Measurements from ENCODE around the gene OR4F6. TPM values are rescaled to one million over a fixed set of nuclear protein-coding genes. Genes with fewer than 3 reads are reported as not detected.

Gene OR4F6
- total RNA-seq, 1 experiment from 2014 or later, result not detected

DNA sequence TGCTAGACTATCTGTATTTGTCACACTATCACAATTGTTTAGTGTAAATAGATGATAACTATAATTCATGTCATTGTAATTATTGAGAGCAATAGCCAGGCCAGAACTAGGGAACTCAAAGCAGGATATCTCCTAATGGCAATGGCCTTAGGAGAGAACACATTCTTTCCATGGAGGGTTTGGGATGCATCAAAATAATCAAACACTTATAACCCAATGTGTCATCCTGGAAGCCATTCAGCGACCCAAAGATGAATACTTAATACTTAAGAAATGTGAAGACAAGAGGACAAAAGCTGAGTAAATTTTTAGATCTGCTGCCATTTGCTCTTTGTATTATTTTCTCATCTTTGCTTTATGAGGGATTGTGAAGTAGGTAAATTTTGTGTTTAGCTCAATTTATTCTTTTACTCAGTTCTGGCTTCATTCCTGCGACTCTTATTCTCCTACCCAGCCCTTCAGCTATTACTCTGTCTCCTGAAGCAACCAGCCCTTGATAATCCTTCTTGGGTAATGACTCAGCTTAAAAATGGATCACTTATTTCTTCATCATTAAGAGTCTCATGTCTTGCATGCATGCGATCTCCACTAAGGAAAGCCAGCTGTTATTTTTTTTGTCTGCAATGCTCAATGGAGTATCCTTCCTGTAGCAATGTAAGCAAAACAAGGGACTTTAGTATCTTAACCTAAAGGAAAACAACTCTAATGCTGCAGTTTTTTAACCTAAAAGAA, 10.7 kb downstream of the OR4F6 start:
- DNase-seq, result no peak
- no peaks in the 10 kb centered on the region for H3K27me3 ChIP-seq (ENCODE audit: control insufficient read depth, insufficient read depth, low read length)
- no peaks in the 10 kb centered on the region for H3K36me3 ChIP-seq (replicated peaks; ENCODE audit: control insufficient read depth, insufficient read depth, low read length)
- H3K4me3 ChIP-seq (ENCODE audit: insufficient read depth, low read depth, low read length), result no peak overlapping the region

- no peaks in the 10 kb centered on the region for H3K27me3 ChIP-seq (ENCODE audit: control insufficient read depth, insufficient read depth, low read length)
- DNase-seq, result no peak
- no peaks in the 10 kb centered on the region for H3K36me3 ChIP-seq (replicated peaks; ENCODE audit: control insufficient read depth, insufficient read depth, low read length)
- H3K4me3 ChIP-seq (ENCODE audit: insufficient read depth, low read depth, low read length), result no peak overlapping the region
These were observed 17.5 kb downstream of the OR4F6 start for GRCh38 chr15:101820781-101821180.

DNA sequence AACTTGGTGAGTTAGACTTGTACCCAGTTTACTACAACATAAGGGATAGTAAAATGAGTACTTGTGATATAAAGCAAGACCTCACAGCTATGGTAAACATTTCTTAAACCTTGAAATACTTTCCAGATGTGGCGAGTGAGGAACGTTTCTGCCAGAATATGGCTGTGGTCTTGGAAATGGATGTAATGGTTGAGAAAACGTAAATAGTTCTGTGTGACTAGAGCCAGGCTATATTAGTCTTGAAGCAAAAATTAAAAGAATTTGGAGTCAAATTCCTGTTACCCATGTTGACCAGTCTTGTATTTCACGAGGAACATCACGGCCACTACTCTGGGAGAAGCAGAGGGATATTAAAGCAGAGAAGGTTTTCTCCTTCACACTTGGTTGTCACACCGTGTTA, 23.9 kb downstream of the OR4F6 start:
- DNase-seq, result no peak

DNA sequence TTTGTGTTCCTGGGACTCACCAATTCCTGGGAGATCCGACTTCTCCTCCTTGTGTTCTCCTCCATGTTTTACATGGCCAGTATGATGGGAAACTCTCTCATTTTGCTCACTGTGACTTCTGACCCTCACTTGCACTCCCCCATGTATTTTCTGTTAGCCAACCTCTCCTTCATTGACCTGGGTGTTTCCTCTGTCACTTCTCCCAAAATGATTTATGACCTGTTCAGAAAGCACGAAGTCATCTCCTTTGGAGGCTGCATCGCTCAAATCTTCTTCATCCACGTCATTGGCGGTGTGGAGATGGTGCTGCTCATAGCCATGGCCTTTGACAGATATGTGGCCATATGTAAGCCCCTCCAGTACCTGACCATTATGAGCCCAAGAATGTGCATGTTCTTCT, 25.5 kb downstream of the OR4F6 start:
- no peak overlapping the region for H3K4me3 ChIP-seq (ENCODE audit: insufficient read depth, low read depth, low read length)
- no peaks in the 10 kb centered on the region for H3K27me3 ChIP-seq (ENCODE audit: control insufficient read depth, insufficient read depth, low read length)
- H3K36me3 ChIP-seq (replicated peaks; ENCODE audit: control insufficient read depth, insufficient read depth, low read length), result no peaks in the 10 kb centered on the region
- DNase-seq, result no peak

More for the DNA sequence above, 23.9 kb downstream of the OR4F6 start:
- H3K4me3 ChIP-seq (ENCODE audit: insufficient read depth, low read depth, low read length), result no peak overlapping the region
- no peaks in the 10 kb centered on the region for H3K36me3 ChIP-seq (replicated peaks; ENCODE audit: control insufficient read depth, insufficient read depth, low read length)
- H3K27me3 ChIP-seq (ENCODE audit: control insufficient read depth, insufficient read depth, low read length), result no peaks in the 10 kb centered on the region

DNA sequence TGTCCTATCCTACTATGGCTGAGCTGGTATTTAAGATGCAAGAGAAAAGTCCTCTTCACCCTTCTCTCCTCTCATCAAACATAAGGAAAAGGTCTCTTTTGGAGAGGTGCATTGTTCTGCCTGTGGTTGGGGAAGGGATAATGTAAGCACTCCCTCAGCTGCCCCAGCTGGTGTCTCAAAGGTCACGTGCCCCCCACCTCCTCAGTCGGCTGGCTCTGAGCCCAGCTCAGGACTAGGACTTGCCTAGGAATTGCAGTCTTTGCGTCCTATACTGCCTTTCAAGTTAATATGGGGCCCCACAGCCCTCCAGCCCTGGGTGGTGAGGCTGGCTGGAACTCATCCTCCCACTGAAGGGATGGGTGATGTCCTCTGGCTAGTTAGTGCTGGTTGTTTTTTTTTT, 38.3 kb downstream of the OR4F6 start:
- no peaks in the 10 kb centered on the region for H3K36me3 ChIP-seq (replicated peaks; ENCODE audit: control insufficient read depth, insufficient read depth, low read length)
- DNase-seq, result no peak
- H3K4me3 ChIP-seq (ENCODE audit: insufficient read depth, low read depth, low read length), result no peak overlapping the region
- no peaks in the 10 kb centered on the region for H3K27me3 ChIP-seq (ENCODE audit: control insufficient read depth, insufficient read depth, low read length)

DNA sequence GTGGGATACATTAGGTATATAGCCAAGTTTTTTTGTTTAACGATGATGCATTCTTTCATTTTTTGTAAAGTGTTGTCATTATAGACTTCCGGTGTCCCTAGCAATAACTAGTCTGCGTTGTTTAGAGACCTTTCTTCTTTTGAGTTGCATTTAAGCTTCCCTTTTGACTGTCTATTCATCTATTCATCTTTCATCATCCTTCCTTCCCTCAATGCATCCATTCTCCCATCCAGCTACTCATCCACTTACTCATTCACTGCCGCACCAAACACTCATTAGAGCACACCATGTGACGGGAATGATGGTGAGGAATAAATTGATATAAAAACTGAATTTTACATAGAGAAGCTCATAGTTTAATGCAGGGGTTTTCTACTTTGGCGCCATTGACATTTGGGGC, 41.6 kb downstream of the OR4F6 start:
- no peaks in the 10 kb centered on the region for H3K27me3 ChIP-seq (ENCODE audit: control insufficient read depth, insufficient read depth, low read length)
- H3K36me3 ChIP-seq (replicated peaks; ENCODE audit: control insufficient read depth, insufficient read depth, low read length), result no peaks in the 10 kb centered on the region
- DNase-seq, result no peak
- H3K4me3 ChIP-seq (ENCODE audit: insufficient read depth, low read depth, low read length), result no peak overlapping the region

GRCh38 chr15:101852356-101852755, 49.0 kb downstream of the OR4F6 start:
- Histone ChIP-seq H3K27me3 (ENCODE audit: control insufficient read depth, insufficient read depth, low read length) (no peaks in the 10 kb centered on the region), H3K36me3 (replicated peaks; ENCODE audit: control insufficient read depth, insufficient read depth, low read length) (no peaks in the 10 kb centered on the region), H3K4me3 (ENCODE audit: insufficient read depth, low read depth, low read length) (no peak overlapping the region)
- DNase-seq, result no peak

Other genes starting within 250 kb of the OR4F6 start
- 27.4 and 41.6 TPM in 2 replicates for gene TM2D3, start 151.1 kb upstream of the OR4F6 start, total RNA-seq (2014; rRNA removed; shearing (Covaris generic))
- gene TARS3, start 79.0 kb upstream of the OR4F6 start, total RNA-seq (2014; rRNA removed; shearing (Covaris generic)), result 6.2 and 8.0 TPM in 2 replicates
- not detected in 2 replicates for gene OR4F15, start 8.7 kb downstream of the OR4F6 start, total RNA-seq (2014; rRNA removed; shearing (Covaris generic))

Measured in H7 (cell line).